ENCODE results near the gene CEP112.
"Not testable (repeated sequence)": the region's sequence is repeated elsewhere in the genome, so short reads cannot be mapped to it uniquely, and the experiment has no call there.

The CEP112 gene

DNA sequence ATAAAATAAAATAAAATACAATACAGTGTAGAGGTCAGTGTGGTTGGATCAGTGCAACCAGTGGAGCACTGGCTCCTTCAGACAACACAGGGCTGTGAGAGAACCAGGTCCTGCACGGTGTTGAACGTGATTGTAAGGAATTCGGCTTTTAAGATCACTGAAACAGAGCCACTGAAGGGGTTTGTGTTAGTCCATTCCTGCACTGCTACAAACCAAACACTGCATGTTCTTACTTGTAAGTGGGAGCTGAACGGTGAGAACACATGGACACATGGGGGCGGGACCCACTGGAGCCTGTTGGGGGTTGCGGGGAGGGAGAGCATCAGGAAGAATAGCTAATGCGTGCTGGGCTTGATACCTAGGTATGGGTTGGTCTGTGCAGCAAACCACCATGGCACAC is 437.3 kb downstream of the CEP112 start:
- no peak for DNase-seq

- DNase-seq, result no peak
These were observed 437.9 kb downstream of the CEP112 start for GRCh38 chr17:65754081-65754480.

DNA sequence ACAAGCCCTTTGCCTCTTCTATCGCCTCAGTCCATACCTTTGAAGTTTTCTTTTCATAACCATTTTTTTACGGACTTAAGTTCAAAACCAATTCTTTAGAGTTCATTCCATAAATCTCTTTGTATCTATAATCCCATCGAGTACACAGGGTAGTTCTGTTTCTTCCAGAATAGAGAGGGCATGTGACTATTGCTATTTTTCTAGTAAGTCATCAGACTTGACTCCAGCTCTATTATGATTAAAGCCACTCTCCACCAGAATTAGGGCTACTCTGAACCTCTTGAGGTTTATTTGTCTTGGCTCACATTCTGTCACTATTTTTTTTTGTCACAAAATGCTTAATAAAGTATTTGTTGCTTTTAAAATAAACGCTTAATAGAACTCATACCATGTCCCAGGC is 438.6 kb downstream of the CEP112 start:
- no peak for DNase-seq

DNA sequence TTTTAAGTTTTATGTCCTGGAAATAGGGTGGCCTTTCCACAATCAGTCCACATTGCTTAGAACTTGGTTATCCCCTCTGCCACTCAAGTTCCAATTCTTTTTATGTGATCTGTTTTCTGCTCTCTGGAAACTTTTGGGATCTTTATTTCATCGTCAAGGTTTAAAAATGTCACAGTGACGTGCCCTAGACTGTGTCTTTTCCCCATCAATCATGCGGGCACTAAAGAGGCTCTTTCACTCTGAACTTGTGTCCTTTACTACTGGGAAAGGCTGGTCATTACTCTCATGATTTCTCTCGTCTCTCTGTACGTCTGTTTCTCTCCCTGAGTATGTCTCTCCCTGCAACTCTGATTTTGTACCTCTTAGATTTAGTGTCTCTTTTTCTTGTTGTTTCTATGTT is 440.7 kb downstream of the CEP112 start:
- DNase-seq, result no peak

- no peak for DNase-seq
These were observed 441.3 kb downstream of the CEP112 start for GRCh38 chr17:65750631-65751115.

DNA sequence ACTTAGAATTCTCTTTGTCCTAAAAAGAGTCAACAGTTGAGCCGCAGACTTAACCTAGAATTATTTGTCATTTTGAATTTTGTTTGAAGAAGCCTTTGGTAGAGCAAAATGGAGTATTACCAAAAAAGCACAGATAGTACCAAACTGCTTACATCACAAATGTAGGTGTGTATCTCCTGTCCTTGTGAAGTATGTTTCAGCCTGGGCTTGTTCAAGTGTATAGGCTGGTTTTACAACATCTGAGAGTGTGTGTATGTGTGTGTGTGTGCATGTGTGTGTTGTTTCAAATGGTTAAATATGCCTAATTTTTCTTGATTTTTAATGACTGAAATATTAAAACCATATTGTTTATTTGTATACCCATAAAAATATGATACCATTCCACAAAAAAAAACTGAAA is 441.8 kb downstream of the CEP112 start:
- DNase-seq, result no peak

GRCh38 chr17:65749479-65749878 is 442.5 kb downstream of the CEP112 start:
- no peak for DNase-seq

DNA sequence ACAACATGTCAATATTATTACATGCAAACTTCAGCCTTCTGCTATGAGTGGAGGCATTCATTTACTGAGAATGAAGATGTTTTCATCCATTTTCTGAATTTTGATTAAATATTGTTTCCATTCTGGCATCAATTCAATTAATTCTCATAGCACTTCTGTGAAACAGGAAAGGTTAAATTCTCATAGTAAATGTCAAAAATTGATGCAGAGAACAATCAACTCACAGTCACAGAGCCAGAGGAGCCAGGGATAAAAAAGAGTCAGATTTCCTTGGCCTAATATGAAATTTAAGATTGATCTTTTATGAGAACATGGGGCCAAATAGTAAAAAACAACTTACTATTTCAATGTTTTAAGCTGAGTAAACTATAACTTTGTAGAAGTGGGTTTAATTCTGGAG is 446.7 kb downstream of the CEP112 start:
- no peak for DNase-seq

DNA sequence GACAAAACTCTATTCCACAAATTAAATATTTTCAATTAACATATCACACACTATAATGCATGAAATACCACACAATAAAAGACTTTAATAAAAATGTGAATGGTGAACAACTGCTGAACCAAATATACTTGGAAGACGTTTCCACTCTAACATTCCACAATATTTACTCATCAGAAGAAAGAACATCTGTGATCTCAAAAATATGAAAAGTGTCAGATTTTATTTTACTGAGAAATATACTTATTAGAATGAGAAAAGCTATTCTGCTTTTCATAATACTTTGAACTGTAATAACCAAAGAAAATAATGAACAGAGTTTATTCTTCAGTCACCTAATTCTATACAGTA is 448.7 kb downstream of the CEP112 start:
- DNase-seq, result no peak

GRCh38 chr17:65742403-65743307 is 449.3 kb downstream of the CEP112 start:
- no peak for DNase-seq

DNA sequence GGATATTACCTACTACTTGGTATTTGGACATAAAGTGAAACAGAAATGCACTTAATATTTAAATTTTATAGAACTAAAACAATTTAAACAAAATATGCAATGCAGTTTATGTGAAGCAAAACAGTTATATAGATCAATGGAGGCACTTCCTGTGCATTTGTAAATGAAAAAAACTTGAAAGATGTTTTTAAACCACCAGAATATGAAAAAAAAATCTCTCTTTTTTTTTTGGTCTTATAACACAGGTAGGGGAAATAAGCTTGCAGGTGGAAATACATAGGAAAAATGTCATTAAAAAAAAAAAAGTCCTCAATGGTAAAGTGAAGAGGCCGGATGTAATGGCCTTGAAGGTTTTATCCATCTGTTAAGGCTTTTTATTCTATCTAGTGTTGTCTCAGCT is 450.2 kb downstream of the CEP112 start:
- no peak for DNase-seq

DNA sequence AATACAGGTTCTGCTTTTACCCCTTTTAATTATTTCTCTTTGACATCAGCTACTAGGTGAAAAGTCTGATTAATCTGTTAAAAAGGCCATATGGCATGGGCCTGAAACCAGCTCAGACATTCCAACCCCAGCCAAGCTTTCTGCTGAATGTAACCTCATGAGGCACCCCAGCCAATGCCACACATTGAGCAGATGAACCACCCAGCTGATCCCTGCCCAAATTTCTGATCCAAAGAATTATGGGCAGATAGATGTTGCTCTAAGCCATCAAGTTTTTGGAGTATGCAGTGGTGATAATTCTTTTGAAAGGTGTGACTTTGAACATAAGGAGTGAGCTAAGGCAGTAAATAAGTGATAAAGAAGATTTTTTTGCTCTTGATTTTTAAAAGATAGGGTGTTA is 452.9 kb downstream of the CEP112 start:
- no peak for DNase-seq

GRCh38 chr17:65737451-65737850 is 454.5 kb downstream of the CEP112 start:
- no peak for DNase-seq

GRCh38 chr17:65733314-65733713 is 458.6 kb downstream of the CEP112 start:
- DNase-seq, result no peak

DNA sequence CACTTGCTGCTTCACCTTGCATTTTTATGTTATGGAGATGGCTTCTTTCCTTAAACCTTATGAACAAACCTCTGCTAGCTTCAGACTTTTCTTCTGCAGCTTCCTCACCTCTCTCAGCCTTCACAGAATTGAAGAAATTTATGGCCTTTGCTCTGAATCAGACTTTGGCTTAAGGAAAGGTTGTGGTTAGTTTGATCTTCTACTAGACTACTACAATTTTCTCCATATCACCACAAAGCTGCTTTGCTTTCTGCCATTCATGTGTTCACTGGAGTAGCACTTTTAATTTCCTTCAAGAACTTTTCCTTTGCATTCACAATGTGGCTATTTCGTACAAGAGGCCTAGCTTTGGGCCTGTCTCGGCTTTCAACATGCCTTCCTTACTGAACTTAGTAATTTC is 459.3 kb downstream of the CEP112 start:
- DNase-seq, result not testable (repeated sequence)

- DNase-seq, result no peak
These were observed 461.2 kb downstream of the CEP112 start for GRCh38 chr17:65730711-65731169.

GRCh38 chr17:65729207-65729606 is 462.7 kb downstream of the CEP112 start:
- DNase-seq, result no peak

- DNase-seq, result no peak
These were observed 464.1 kb downstream of the CEP112 start for GRCh38 chr17:65727832-65728231.

DNA sequence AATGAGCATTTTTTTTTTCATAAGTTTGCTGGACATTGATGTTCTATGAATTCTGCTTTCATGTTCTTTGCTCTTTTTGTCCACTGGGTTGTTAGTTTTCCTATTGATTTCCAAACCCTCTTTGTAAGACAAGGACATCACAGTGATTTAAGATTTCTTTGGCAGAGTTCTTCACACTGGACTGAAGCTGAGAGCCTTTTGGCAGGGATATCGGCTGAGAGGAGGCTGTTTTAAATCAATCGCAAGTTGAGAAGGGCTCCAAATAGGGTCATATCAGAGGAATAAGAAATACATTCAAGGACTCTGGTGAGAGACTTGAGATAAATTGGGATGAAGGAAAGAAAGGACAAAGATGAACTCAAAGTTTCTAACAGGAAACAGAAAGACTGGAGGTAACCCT is 464.7 kb downstream of the CEP112 start:
- DNase-seq, result no peak

GRCh38 chr17:65723431-65724151 is 468.3 kb downstream of the CEP112 start:
- DNase-seq, result no peak

- no peak for DNase-seq
These were observed 473.3 kb downstream of the CEP112 start for GRCh38 chr17:65718601-65719000.

GRCh38 chr17:65712383-65713267 is 479.3 kb downstream of the CEP112 start:
- no peak for DNase-seq

DNA sequence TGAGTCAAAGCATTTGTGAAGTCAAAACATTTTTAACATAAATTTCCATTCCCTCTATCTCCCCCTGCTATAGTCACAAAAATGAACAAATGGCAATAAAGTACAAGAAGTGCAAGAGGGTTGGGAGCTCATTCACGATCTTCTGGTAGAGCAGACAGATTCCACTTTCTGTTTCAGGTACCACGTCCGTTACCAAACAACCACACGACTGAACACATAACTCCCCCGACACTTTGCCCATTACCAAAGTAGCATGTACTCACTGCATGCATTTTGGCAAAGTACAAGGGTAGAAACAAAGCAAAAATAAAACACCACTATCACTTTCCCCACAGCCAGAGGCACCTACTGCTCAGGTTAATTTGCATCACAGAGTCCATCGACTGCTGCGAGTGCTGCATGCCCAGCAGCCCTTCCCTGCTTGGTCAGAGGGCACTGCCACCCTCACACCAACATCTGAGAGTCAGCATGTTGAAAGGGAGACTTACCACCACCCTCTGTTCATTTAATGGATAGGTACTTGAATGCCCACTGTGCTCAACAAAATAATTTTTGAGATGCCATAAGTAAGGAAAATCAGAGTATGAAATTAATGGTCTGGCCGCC is 480.2 kb downstream of the CEP112 start:
- no peak for DNase-seq
